GM12891 (cell line): ENCODE data around the gene LPAR5.

Experiments
- PAX5 ChIP-seq: IDR thresholded peaks from 2 replicates; pipeline ENCODE4 v1.6.1; 2011; ENCODE audit warnings: low read length, moderate library complexity, mild to moderate bottlenecking; ENCODE audit not compliant: insufficient read depth, severe bottlenecking
- POLR2A ChIP-seq: IDR thresholded peaks from 2 replicates; pipeline ENCODE4 v1.6.1; 2011; ENCODE audit warnings: low read depth, low read length, control low read depth
- POLR2AphosphoS5 ChIP-seq: IDR thresholded peaks from 2 replicates; pipeline ENCODE4 v1.6.1; 2011; ENCODE audit warnings: low read depth, low read length, control low read depth
- POU2F2 ChIP-seq: IDR thresholded peaks from 2 replicates; pipeline ENCODE4 v1.6.1; 2011; ENCODE audit warnings: low read depth, mild to moderate bottlenecking, control low read depth, low read length, moderate library complexity
- TAF1 ChIP-seq: IDR thresholded peaks from 2 replicates; pipeline ENCODE4 v1.6.1; 2011; ENCODE audit warnings: low read depth, low read length, control low read depth

- TF ChIP-seq POLR2AphosphoS5 (no peak), POU2F2 (no peak), TAF1 (no peak), POLR2A (no peak), PAX5 (no peak)
Observed at GRCh38 chr12:6620885-6621274, 14.9 kb downstream of the LPAR5 start.
